CD8-positive, alpha-beta memory T cell (primary cell): ENCODE results near the gene ANKMY2. TPM values are rescaled to one million over a fixed set of nuclear protein-coding genes. Genes with fewer than 3 reads are reported as not detected.
A peak's percentile ranks its signal among the peaks of the same experiment; 100 is the strongest.

Source experiments
- CTCF ChIA-PET: fragments of 350-600 bp; sonication (Branson Sonifier 250); formaldehyde crosslinking; loops from one replicate; lab custom pipeline; 2021; ENCODE audit warnings: antibody characterized with exemption; lab: Charles Lee
- POLR2A ChIA-PET: fragments of 350-600 bp; sonication (Branson Sonifier 250); formaldehyde crosslinking; loops from one replicate; lab custom pipeline; 2021; ENCODE audit warnings: antibody characterized with exemption; lab: Charles Lee
- DNase-seq, 5 donors: peaks; one replicate each; pipeline versions ENCODE4 v3.0.0 to v3.0.0-alpha.2; 2020 to 2022; ENCODE audit warnings: mixed read lengths in 1 of 5
- H3K27ac ChIP-seq: one replicate; pipeline ENCODE4 v1.7.0; 2013; ENCODE audit warnings: low read depth, mild to moderate bottlenecking, low read length, moderate library complexity
- H3K27me3 ChIP-seq: 2 replicates; pipeline ENCODE4 v1.7.0; 2013; ENCODE audit warnings: low read length, mild to moderate bottlenecking; ENCODE audit not compliant: insufficient read depth, poor library complexity, severe bottlenecking
- H3K36me3 ChIP-seq: 2 replicates; pipeline ENCODE4 v1.7.0; 2013; ENCODE audit warnings: mild to moderate bottlenecking, low read length, moderate library complexity; ENCODE audit not compliant: insufficient read depth
- H3K4me1 ChIP-seq: 2 replicates; pipeline ENCODE4 v1.7.0; 2013; ENCODE audit warnings: mild to moderate bottlenecking, low read length, moderate library complexity; ENCODE audit not compliant: insufficient read depth
- H3K4me3 ChIP-seq: 2 replicates; pipeline ENCODE4 v1.7.0; 2013; ENCODE audit warnings: mild to moderate bottlenecking, low read length
- H3K9me3 ChIP-seq: 2 replicates; pipeline ENCODE4 v1.7.0; 2013; ENCODE audit warnings: mild to moderate bottlenecking, low read length
- H3K27ac Mint-ChIP-seq, 8 donors: one replicate each; pipeline ENCODE4 v1.8.0; 2020 to 2021; ENCODE audit warnings: mixed read lengths in 8 of 8, mild to moderate bottlenecking in 6 of 8, inconsistent platforms in 3 of 8, moderate library complexity in 3 of 8
- H3K27me3 Mint-ChIP-seq, 2 donors: one replicate each; pipeline ENCODE4 v1.8.0; 2020 to 2021; ENCODE audit warnings: mixed read lengths in 2 of 2, mild to moderate bottlenecking in 1 of 2, moderate library complexity in 1 of 2
- H3K36me3 Mint-ChIP-seq, 3 donors: one replicate each; pipeline ENCODE4 v1.8.0; 2020 to 2021; ENCODE audit warnings: mixed read lengths in 3 of 3, inconsistent platforms in 1 of 3, mild to moderate bottlenecking in 1 of 3
- H3K4me1 Mint-ChIP-seq, 3 donors: one replicate each; pipeline ENCODE4 v1.8.0; 2020 to 2021; ENCODE audit warnings: mixed read lengths in 3 of 3, inconsistent platforms in 1 of 3, mild to moderate bottlenecking in 1 of 3
- H3K4me3 Mint-ChIP-seq, 7 donors: one replicate each; pipeline ENCODE4 v1.8.0; 2020 to 2021; ENCODE audit warnings: mixed read lengths in 7 of 7, mild to moderate bottlenecking in 6 of 7, moderate library complexity in 4 of 7, inconsistent platforms in 2 of 7
- H3K9me3 Mint-ChIP-seq, 5 donors: one replicate each; pipeline ENCODE4 v1.8.0; 2020 to 2022; ENCODE audit warnings: mixed read lengths in 5 of 5, mild to moderate bottlenecking in 3 of 5, moderate library complexity in 2 of 5, inconsistent platforms in 1 of 5
- polyA plus RNA-seq: library from polyadenylated mRNA; unstranded; fragments of 300-500 nt; fragmentation: Illumina TruSeq; gene quantifications from one replicate; pipeline ENCODE4 v1.2.3, GENCODE V29; 2021
- total RNA-seq, 2 experiments: library from RNA; stranded (reverse); gene quantifications; one replicate each; pipeline ENCODE4 v1.2.3, GENCODE V29; 2021

The ANKMY2 gene
- total RNA-seq = 10 to 100 TPM; 10.7 to 10.9 TPM
- 20.1 TPM for polyA plus RNA-seq

- Mint-ChIP-seq H3K36me3 (peaks cover 0 to 19% (median 2%) of the 10 kb centered on the region in 3 donors), H3K4me1 (peaks cover 57 to 72% (median 71%) of the 10 kb centered on the region in 3 donors), H3K27ac (peak within 1 kb of the TSS; percentile 89 to 99 (median 97)), H3K27me3 (peaks cover 0 to 2% of the 10 kb centered on the region in 2 donors), H3K4me3 (peak within 1 kb of the TSS; percentile 95 to 100 (median 98)), H3K9me3 (no peaks in the 10 kb centered on the region)
- Histone ChIP-seq H3K9me3 (no peaks in the 10 kb centered on the region), H3K4me1 (peaks cover 36% of the 10 kb centered on the region), H3K4me3 (peak within 1 kb of the TSS; percentile 87), H3K27me3 (no peaks in the 10 kb centered on the region), H3K27ac (peak within 1 kb of the TSS; percentile 88), H3K36me3 (no peaks in the 10 kb centered on the region)
- peak; percentile 87 to 95 (median 94) for DNase-seq
- POLR2A ChIA-PET = interaction anchor here (0.5 to 1.2 kb wide), 6 partner anchors 9 to 653 kb away, joined by 3 to 7 read pairs (median 4); partner anchors contain the start of genes AHR and CRPPA
- CTCF ChIA-PET = interaction anchor here (1.1 to 2.2 kb wide), 3 partner anchors 12 to 225 kb away, joined by 4 to 10 read pairs (median 7); no protein-coding TSS in a partner anchor
Observed at GRCh38 chr7:16645593-16646471, at the start of gene ANKMY2, which contains the start of gene BZW2. ANKMY2 (minus strand) TSS chr7:16645754; CDS start chr7:16645573, 181 bp downstream. BZW2 (plus strand) TSS chr7:16646181; CDS start chr7:16665444, 19,263 bp downstream.

- DNase-seq = no peak
- H3K4me1 Mint-ChIP-seq = no peaks in the 10 kb centered on the region
- Histone ChIP-seq H3K27ac (no peak overlapping the region), H3K36me3 (peaks cover 35% of the 10 kb centered on the region), H3K9me3 (no peaks in the 10 kb centered on the region), H3K4me3 (no peak overlapping the region), H3K4me1 (no peaks in the 10 kb centered on the region), H3K27me3 (no peaks in the 10 kb centered on the region)
- H3K27me3 Mint-ChIP-seq = no peaks in the 10 kb centered on the region
- POLR2A ChIA-PET = no interaction called here
- H3K36me3 Mint-ChIP-seq = peaks cover 2 to 88% (median 31%) of the 10 kb centered on the region in 3 donors
- CTCF ChIA-PET = no interaction called here
- H3K4me3 Mint-ChIP-seq = no peak overlapping the region
- peak overlapping the region in 1 of 8 donors; percentile 69 for H3K27ac Mint-ChIP-seq
- no peaks in the 10 kb centered on the region for H3K9me3 Mint-ChIP-seq
Observed at GRCh38 chr7:16694806-16695205, 49.3 kb upstream of the ANKMY2 start.

- DNase-seq = no peak
- POLR2A ChIA-PET = no interaction called here
- no peaks in the 10 kb centered on the region for H3K27me3 ChIP-seq
- no peaks in the 10 kb centered on the region for H3K4me1 ChIP-seq
- no peak overlapping the region for H3K27ac ChIP-seq
- H3K4me3 Mint-ChIP-seq = no peak overlapping the region
- H3K27ac Mint-ChIP-seq = no peak overlapping the region
- H3K36me3 ChIP-seq = peaks cover 35% of the 10 kb centered on the region
- no peaks in the 10 kb centered on the region for H3K9me3 ChIP-seq
- no peaks in the 10 kb centered on the region for H3K9me3 Mint-ChIP-seq
- CTCF ChIA-PET = no interaction called here
- no peaks in the 10 kb centered on the region for H3K27me3 Mint-ChIP-seq
- no peak overlapping the region for H3K4me3 ChIP-seq
- peaks cover 2 to 85% (median 24%) of the 10 kb centered on the region in 3 donors for H3K36me3 Mint-ChIP-seq
- no peaks in the 10 kb centered on the region for H3K4me1 Mint-ChIP-seq
Observed at GRCh38 chr7:16693601-16694318, 48.2 kb upstream of the ANKMY2 start.

DNA sequence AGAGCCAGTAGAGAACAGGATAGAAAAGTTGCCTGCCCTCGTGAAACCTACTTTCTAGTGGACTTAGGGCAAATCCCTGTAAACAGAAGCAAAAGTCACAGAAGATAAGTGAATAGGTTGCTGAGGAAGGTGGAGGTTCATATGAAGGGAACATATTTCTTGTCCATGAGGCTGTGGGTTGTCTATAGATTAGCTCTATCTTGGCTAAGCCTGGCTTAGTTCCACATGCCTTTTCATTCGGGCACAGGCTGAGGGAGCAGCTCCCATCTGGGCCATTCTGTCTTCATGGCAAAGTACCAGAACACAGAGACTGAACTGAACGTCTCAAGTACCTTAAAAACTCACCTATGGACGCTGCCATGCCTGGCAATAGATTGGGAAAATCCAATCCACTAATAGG, 45.7 kb upstream of the ANKMY2 start:
- H3K27ac Mint-ChIP-seq = no peak overlapping the region
- Histone ChIP-seq H3K4me1 (no peaks in the 10 kb centered on the region), H3K27ac (no peak overlapping the region), H3K9me3 (no peaks in the 10 kb centered on the region), H3K36me3 (peaks cover 15% of the 10 kb centered on the region), H3K4me3 (no peak overlapping the region), H3K27me3 (no peaks in the 10 kb centered on the region)
- H3K4me1 Mint-ChIP-seq = no peaks in the 10 kb centered on the region
- H3K36me3 Mint-ChIP-seq = peaks cover 2 to 72% (median 21%) of the 10 kb centered on the region in 3 donors
- ChIA-PET POLR2A (no interaction called here), CTCF (no interaction called here)
- H3K27me3 Mint-ChIP-seq = no peaks in the 10 kb centered on the region
- no peak for DNase-seq
- H3K4me3 Mint-ChIP-seq = no peak overlapping the region
- no peaks in the 10 kb centered on the region for H3K9me3 Mint-ChIP-seq

DNA sequence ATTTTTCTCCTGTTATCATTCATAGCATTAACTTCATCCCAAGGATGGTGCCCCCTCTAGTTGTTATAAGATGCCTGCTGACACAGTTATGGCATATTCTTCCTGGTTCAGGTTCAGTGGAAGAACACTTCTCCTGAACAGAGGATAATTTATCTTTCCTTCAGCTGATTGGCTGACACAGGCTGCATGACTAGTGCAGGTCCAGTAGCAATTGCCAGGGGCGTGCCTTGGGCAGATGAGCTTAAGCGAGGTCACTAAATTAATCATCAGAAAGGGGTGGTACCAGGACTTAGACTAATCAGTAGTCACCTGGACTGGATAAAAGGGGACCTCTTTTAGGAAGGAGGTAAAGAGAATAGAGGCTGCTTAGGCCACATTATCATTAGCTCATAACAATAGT, 42.7 kb upstream of the ANKMY2 start:
- Histone ChIP-seq H3K4me3 (no peak overlapping the region), H3K4me1 (peaks cover 6% of the 10 kb centered on the region), H3K27me3 (no peaks in the 10 kb centered on the region), H3K9me3 (no peaks in the 10 kb centered on the region), H3K27ac (no peak overlapping the region), H3K36me3 (peaks cover 4% of the 10 kb centered on the region)
- no peak for DNase-seq
- Mint-ChIP-seq H3K9me3 (no peaks in the 10 kb centered on the region), H3K4me3 (no peak overlapping the region), H3K27me3 (no peaks in the 10 kb centered on the region), H3K36me3 (peaks cover 8 to 72% (median 27%) of the 10 kb centered on the region in 3 donors), H3K4me1 (peaks cover 10 to 21% (median 15%) of the 10 kb centered on the region in 3 donors), H3K27ac (peak overlapping the region in 1 of 8 donors; percentile 81)
- ChIA-PET CTCF (interaction anchor here (1.3 kb wide), 1 partner anchor 13 kb away, joined by 5 read pairs; no protein-coding TSS in a partner anchor), POLR2A (no interaction called here)

DNA sequence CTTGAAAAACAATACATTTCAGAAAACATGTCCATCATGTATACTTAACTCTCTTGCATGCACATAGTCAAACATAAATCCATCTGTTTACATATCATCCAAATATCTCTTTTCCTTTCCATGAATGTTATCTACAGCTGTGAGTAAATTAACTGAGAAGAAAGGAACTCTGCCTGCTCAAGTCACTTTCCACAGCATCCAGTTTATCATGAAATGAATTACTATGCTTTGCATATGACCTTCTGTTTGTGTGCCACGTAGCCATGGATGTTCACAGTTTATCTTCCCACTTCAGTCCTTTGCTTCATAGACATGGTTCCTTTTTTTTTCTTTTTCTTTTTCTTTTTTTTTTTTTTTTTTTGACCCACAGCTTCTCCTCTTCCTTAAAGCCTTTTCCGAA, 40.0 kb upstream of the ANKMY2 start:
- Histone ChIP-seq H3K4me1 (peaks cover 6% of the 10 kb centered on the region), H3K4me3 (no peak overlapping the region), H3K36me3 (peaks cover 13% of the 10 kb centered on the region), H3K27ac (no peak overlapping the region), H3K9me3 (no peaks in the 10 kb centered on the region), H3K27me3 (no peaks in the 10 kb centered on the region)
- peaks cover 10 to 21% (median 15%) of the 10 kb centered on the region in 3 donors for H3K4me1 Mint-ChIP-seq
- CTCF ChIA-PET = no interaction called here
- H3K36me3 Mint-ChIP-seq = peaks cover 16 to 70% (median 33%) of the 10 kb centered on the region in 3 donors
- H3K27me3 Mint-ChIP-seq = no peaks in the 10 kb centered on the region
- H3K4me3 Mint-ChIP-seq = peak overlapping the region in 1 of 7 donors; percentile 29
- no peaks in the 10 kb centered on the region for H3K9me3 Mint-ChIP-seq
- POLR2A ChIA-PET = no interaction called here
- no peak for DNase-seq
- H3K27ac Mint-ChIP-seq = peak overlapping the region in 4 of 8 donors; percentile 7 to 75 (median 32)

GRCh38 chr7:16684935-16685334, 39.4 kb upstream of the ANKMY2 start:
- Mint-ChIP-seq H3K4me3 (peak overlapping the region in 1 of 7 donors; percentile 1), H3K36me3 (peaks cover 16 to 71% (median 33%) of the 10 kb centered on the region in 3 donors), H3K4me1 (peaks cover 10 to 21% (median 15%) of the 10 kb centered on the region in 3 donors), H3K27me3 (no peaks in the 10 kb centered on the region), H3K9me3 (no peaks in the 10 kb centered on the region), H3K27ac (peak overlapping the region in 2 of 8 donors; percentile 7 to 58)
- H3K4me1 ChIP-seq = peaks cover 6% of the 10 kb centered on the region
- H3K36me3 ChIP-seq = peaks cover 13% of the 10 kb centered on the region
- CTCF ChIA-PET = no interaction called here
- H3K27me3 ChIP-seq = no peaks in the 10 kb centered on the region
- peak in 1 of 5 donors; percentile 9 for DNase-seq
- POLR2A ChIA-PET = no interaction called here
- no peak overlapping the region for H3K27ac ChIP-seq
- no peak overlapping the region for H3K4me3 ChIP-seq
- no peaks in the 10 kb centered on the region for H3K9me3 ChIP-seq
